ENCODE measurements around the gene DLG3. TPM values are rescaled to one million over a fixed set of nuclear protein-coding genes. Genes with fewer than 3 reads are reported as not detected.

The DLG3 gene
- total and polyA plus RNA-seq, 10 of the 15 experiments (the other 5 are each of a cell fraction or from before 2014, with no cell fraction given), result 1.3 to 32.2 (median 3.9) TPM

- TF ChIP-seq ZBTB33 (IDR thresholded peaks at IDR 0.05) (no peak), LARP7 (IDR thresholded peaks at IDR 0.05) (no peak), SMARCA5 (IDR thresholded peaks at IDR 0.05) (no peak), ZBTB40 (IDR thresholded peaks at IDR 0.05; ENCODE audit: borderline replicate concordance) (no peak), NR2C2 (IDR thresholded peaks at IDR 0.05; ENCODE audit: borderline replicate concordance, control insufficient read depth, insufficient read length, low read depth) (no peak), SKIL (IDR thresholded peaks at IDR 0.05; ENCODE audit: low read depth, poor library complexity, severe bottlenecking) (no peak), EZH2 (IDR thresholded peaks at IDR 0.05; ENCODE audit: borderline replicate concordance, control insufficient read depth, low read depth, low read length) (no peak), SRF (IDR thresholded peaks at IDR 0.05; ENCODE audit: low read depth in 2 of 2, low read length in 2 of 2) (no peak), REST (IDR thresholded peaks at IDR 0.05; ENCODE audit: low read depth, low read length) (no peak), HDGF (IDR thresholded peaks at IDR 0.05) (no peak), POU2F2 (IDR thresholded peaks at IDR 0.05; ENCODE audit: borderline replicate concordance, low read depth, low read length) (no peak), CTCF (IDR thresholded peaks at IDR 0.05 in 2 of 3, conservative IDR thresholded peaks at IDR 0.05 in 1 of 3; ENCODE audit: control insufficient read depth in 2 of 3, extremely low read depth in 1 of 3, insufficient read depth in 1 of 3, low read depth in 3 of 3, low read length in 3 of 3) (peak; percentile 53 to 68 (median 56))
- TF ChIP-seq, protein P1, sequence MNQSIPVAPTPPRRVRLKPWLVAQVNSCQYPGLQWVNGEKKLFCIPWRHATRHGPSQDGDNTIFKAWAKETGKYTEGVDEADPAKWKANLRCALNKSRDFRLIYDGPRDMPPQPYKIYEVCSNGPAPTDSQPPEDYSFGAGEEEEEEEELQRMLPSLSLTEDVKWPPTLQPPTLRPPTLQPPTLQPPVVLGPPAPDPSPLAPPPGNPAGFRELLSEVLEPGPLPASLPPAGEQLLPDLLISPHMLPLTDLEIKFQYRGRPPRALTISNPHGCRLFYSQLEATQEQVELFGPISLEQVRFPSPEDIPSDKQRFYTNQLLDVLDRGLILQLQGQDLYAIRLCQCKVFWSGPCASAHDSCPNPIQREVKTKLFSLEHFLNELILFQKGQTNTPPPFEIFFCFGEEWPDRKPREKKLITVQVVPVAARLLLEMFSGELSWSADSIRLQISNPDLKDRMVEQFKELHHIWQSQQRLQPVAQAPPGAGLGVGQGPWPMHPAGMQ (IDR thresholded peaks at IDR 0.05; ENCODE audit: borderline replicate concordance), result no peak
These were observed 7.6 kb downstream of the DLG3 start (continued) for GRCh38 chrX:70452143-70452733.
